ENCODE data around the gene PLA2G6. TPM values are rescaled to one million over a fixed set of nuclear protein-coding genes. Genes with fewer than 3 reads are reported as not detected.

Gene PLA2G6
- total and polyA plus RNA-seq, 2 of the 8 experiments (the other 6 are each of a cell fraction or from before 2014, with no cell fraction given): 13.2 to 21.0 TPM

GRCh38 chr22:38230108-38230825, 48.6 kb upstream of the PLA2G6 start:
- no peak overlapping the region for H3K27ac ChIP-seq (ENCODE audit: low read depth, low read length)
- no peak overlapping the region for H2BK12ac ChIP-seq (ENCODE audit: low read depth, low read length)
- no peak overlapping the region for H3K4me2 ChIP-seq (ENCODE audit: insufficient read depth in 1 of 2, low read depth in 2 of 2, low read length in 2 of 2)
- H3K14ac ChIP-seq (ENCODE audit: insufficient read length): no peak overlapping the region
- H3K9me3 ChIP-seq (ENCODE audit: insufficient read depth in 2 of 2, low read depth in 1 of 2, low read length in 1 of 2): no peaks in the 10 kb centered on the region
- CTCF ChIA-PET (ENCODE audit: partially characterized antibody): interaction anchor here (0.7 to 4.2 kb wide), 26 partner anchors 8 to 177 kb away, joined by 3 to 24 read pairs (median 4); no protein-coding TSS in a partner anchor
- no peak overlapping the region for H2AK5ac ChIP-seq (ENCODE audit: low read depth, low read length)
- no peak overlapping the region for H4K8ac ChIP-seq (ENCODE audit: extremely low read depth, insufficient read depth, low read length)
- no peaks in the 10 kb centered on the region for H3K79me2 ChIP-seq (ENCODE audit: control insufficient read depth in 1 of 2, insufficient read depth in 2 of 2, low read length in 2 of 2)
- peaks cover 0 to 11% of the 10 kb centered on the region in 2 experiments for H4K20me1 ChIP-seq (replicated peaks in 1 of 2; ENCODE audit: control insufficient read depth in 1 of 2, insufficient read depth in 2 of 2, low read length in 2 of 2)
- H3K27me3 ChIP-seq (replicated peaks in 1 of 4; ENCODE audit: control insufficient read depth in 3 of 4, extremely low read depth in 1 of 4, insufficient read depth in 3 of 4, low read length in 3 of 4): no peaks in the 10 kb centered on the region; a peak in 1 of 7 replicates
- H3K4ac ChIP-seq (replicated peaks; ENCODE audit: insufficient read length, low read depth, low read length): no peak overlapping the region
- H2BK5ac ChIP-seq (ENCODE audit: low read depth, low read length): no peak overlapping the region
- no peak overlapping the region for H3K23ac ChIP-seq (ENCODE audit: insufficient read length)
- no peak overlapping the region for H2AFZ ChIP-seq (ENCODE audit: low read length)
- POLR2A ChIA-PET (ENCODE audit: partially characterized antibody): interaction anchor here (0.9 kb wide), 1 partner anchor 41 kb away, joined by 3 read pairs; no protein-coding TSS in a partner anchor
- no peak overlapping the region for H3K4me3 ChIP-seq (ENCODE audit: extremely low read depth in 1 of 4, insufficient read depth in 2 of 4, low read depth in 3 of 4, low read length in 4 of 4)
- no peak overlapping the region for H2BK20ac ChIP-seq (ENCODE audit: low read length)
- H2BK120ac ChIP-seq (replicated peaks; ENCODE audit: low read depth, low read length): no peak overlapping the region
- no peak overlapping the region for H3K18ac ChIP-seq (ENCODE audit: extremely low read depth, low read length)
- WGBS, 2 experiments (ENCODE audit: extremely low coverage in 1 of 2, insufficient coverage in 1 of 2, insufficient read length in 1 of 2, insufficient replicate concordance in 2 of 2, low coverage in 1 of 2, low lambda C conversion rate in 2 of 2, missing lambda C conversion rate in 1 of 2): 88% methylated on average over 13 of the region's 15 CpGs; no CpG with 5 or more reads in 1 of the 2 experiments
- H3K56ac ChIP-seq (replicated peaks; ENCODE audit: insufficient read length, low read depth, low read length): no peak overlapping the region
- FAIRE-seq (no peak), DNase-seq (ENCODE audit: low read depth in 1 of 2, low spot score in 2 of 2) (no peak)
- H2BK15ac ChIP-seq (ENCODE audit: low read length): no peak overlapping the region
- no peak overlapping the region for H3K9ac ChIP-seq (replicated peaks in 1 of 4; ENCODE audit: extremely low read depth in 1 of 4, low read depth in 3 of 4, low read length in 3 of 4)
- H3K79me1 ChIP-seq (ENCODE audit: low read depth, low read length): no peaks in the 10 kb centered on the region
- H4K5ac ChIP-seq (ENCODE audit: insufficient read length, low read depth, low read length): no peak overlapping the region
- H3K23me2 ChIP-seq (ENCODE audit: low read depth, low read length): no peaks in the 10 kb centered on the region
- H3K36me3 ChIP-seq (ENCODE audit: control insufficient read depth in 2 of 4, insufficient read depth in 4 of 4, low read length in 3 of 4): peaks cover 0 to 37% (median 22%) of the 10 kb centered on the region in 4 experiments; a peak in 7 of 8 replicates
- no peaks in the 10 kb centered on the region for H3K4me1 ChIP-seq (replicated peaks in 1 of 4; ENCODE audit: control insufficient read depth in 3 of 4, insufficient read depth in 4 of 4, low read length in 3 of 4)
- H4K91ac ChIP-seq (replicated peaks; ENCODE audit: insufficient read length, low read length): no peak overlapping the region
- TF ChIP-seq CTCF (IDR thresholded peaks at IDR 0.05; ENCODE audit: control extremely low read depth in 1 of 3, insufficient read depth in 1 of 3, low read depth in 1 of 3, low read length in 3 of 3): peak; percentile 45 to 65 (median 55)
